Right lobe of liver (tissue), 6 donors: Measurements from ENCODE around the gene TFF1. TPM values are rescaled to one million over a fixed set of nuclear protein-coding genes. Genes with fewer than 3 reads are reported as not detected.

Source experiments
- ATAC-seq, 4 donors: fragments of 200-7000 bp; cut with Tn5 transposase; one replicate each; pipeline ENCODE4 v1.9.1; 2020; ENCODE audit warnings: mild to moderate bottlenecking in 4 of 4, moderate library complexity in 4 of 4
- DNase-seq, 3 donors: peaks; one replicate each; pipeline ENCODE4 v3.0.0-alpha.2; 2020
- H3K27ac ChIP-seq, 3 donors: fragments of 200-600 bp; one replicate each; pipeline ENCODE4 v1.8.0; 2022
- H3K27me3 ChIP-seq, 2 donors: fragments of 200-600 bp; one replicate each; pipeline ENCODE4 v1.8.0; 2022
- H3K36me3 ChIP-seq, 4 donors: fragments of 200-600 bp; sonication (generic) in 1 of 4; one replicate each; pipeline versions ENCODE4 v1.5.1 to v1.8.0; 2017 to 2022; ENCODE audit warnings: control low read depth in 1 of 4
- H3K4me1 ChIP-seq, 4 donors: fragments of 200-600 bp; sonication (generic) in 1 of 4; one replicate each; pipeline versions ENCODE4 v1.5.1 to v1.8.0; 2017 to 2022; ENCODE audit warnings: control low read depth in 1 of 4
- H3K4me3 ChIP-seq, 3 donors: fragments of 200-600 bp; one replicate each; pipeline ENCODE4 v1.8.0; 2022
- H3K9me3 ChIP-seq, 4 donors: fragments of 200-600 bp; sonication (generic) in 1 of 4; one replicate each; pipeline versions ENCODE4 v1.5.1 to v1.8.0; 2017 to 2022; ENCODE audit warnings: control low read depth in 1 of 4
- POLR2A ChIP-seq: fragments of 450-650 bp; IDR thresholded peaks from one replicate; pipeline ENCODE4 v1.6.1; 2017; ENCODE audit warnings: antibody characterized with exemption, mild to moderate bottlenecking
- WGBS: methylation state at CpG from one replicate; pipeline ENCODE4 v1.1.6; 2018; ENCODE audit warnings: low coverage, low lambda C conversion rate; ENCODE audit not compliant: insufficient coverage; ENCODE audit errors: missing lambda C conversion rate; 5-methylcytosine and 5-hydroxymethylcytosine counted together
- intact Hi-C, 2 donors: fragments of 100-400 bp; cut with DNase I; formaldehyde crosslinking; loops; one replicate each; pipeline versions ENCODE4 v1.11.2 to v1.14.1; 2022
- total RNA-seq, 6 experiments: library from RNA; depleted of rRNA in 2 of 6; stranded (reverse); fragments of >200 nt in 2 of 6; fragmentation: NEBNext Ultra II Directional in 3 of 6; extraction: Animal tissue kit (Norgen Biotek cat#: 25700) in 3 of 6; gene quantifications; one replicate each; pipeline versions ENCODE4 v1.1.0 to v1.2.4, GENCODE V29; 2016 to 2023
- TF ChIP-seq, protein P1 (sequence below), 4 donors: fragments of 200-600 bp in 3 of 4; fragments of 450-650 bp in 1 of 4; IDR thresholded peaks; one replicate each; pipeline versions ENCODE4 v1.5.1 to v1.8.0; 2016 to 2022; ENCODE audit warnings: antibody characterized with exemption in 4 of 4, mild to moderate bottlenecking in 2 of 4
- donor health status: DM: no; HTN: yes; CAD: no.
- donor health status: DM: no; HTN: no; CAD: no.
- donor health status: DM: no; HTN: no; CAD: no.
- donor health status: DM: no; HTN: yes; CAD: no.
- donor health status: DM: no; HTN: yes; CAD: no.

TFF1 gene
- total RNA-seq, 6 experiments from 2014 or later, result not detected

DNA sequence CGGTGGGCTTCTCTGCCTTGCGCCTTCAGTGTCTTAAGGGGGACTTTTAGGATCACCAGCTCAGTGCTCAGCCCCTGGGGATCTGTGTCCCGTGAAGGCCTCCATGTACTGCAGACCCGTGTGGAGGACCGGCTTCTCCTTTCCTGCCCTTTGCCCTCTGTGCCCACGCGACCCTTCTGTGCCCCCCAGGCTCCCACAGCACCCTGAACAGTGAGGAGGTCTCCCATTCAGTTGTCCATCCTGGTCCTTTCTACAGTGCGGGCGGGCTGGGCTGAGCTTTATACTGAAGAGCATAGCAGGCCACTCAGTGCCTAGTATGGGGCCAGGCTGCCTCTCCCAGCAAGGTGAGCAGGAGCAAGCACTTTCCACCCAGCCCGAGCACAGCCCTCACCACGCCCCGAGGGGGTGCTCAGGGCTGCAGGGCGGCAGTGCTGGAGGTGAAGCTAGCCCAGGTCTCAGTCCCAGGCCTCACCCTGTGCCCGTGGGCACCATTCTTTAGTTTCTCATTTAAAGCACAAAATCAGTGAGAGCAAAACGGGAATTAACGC, 7.6 kb upstream of the TFF1 start:
- Histone ChIP-seq H3K9me3 (no peaks in the 10 kb centered on the region), H3K27ac (no peak overlapping the region), H3K4me3 (no peak overlapping the region), H3K36me3 (no peaks in the 10 kb centered on the region), H3K4me1 (no peaks in the 10 kb centered on the region), H3K27me3 (no peaks in the 10 kb centered on the region)
- no peak for ATAC-seq
- TF ChIP-seq POLR2A, result no peak
- TF ChIP-seq, protein P1, sequence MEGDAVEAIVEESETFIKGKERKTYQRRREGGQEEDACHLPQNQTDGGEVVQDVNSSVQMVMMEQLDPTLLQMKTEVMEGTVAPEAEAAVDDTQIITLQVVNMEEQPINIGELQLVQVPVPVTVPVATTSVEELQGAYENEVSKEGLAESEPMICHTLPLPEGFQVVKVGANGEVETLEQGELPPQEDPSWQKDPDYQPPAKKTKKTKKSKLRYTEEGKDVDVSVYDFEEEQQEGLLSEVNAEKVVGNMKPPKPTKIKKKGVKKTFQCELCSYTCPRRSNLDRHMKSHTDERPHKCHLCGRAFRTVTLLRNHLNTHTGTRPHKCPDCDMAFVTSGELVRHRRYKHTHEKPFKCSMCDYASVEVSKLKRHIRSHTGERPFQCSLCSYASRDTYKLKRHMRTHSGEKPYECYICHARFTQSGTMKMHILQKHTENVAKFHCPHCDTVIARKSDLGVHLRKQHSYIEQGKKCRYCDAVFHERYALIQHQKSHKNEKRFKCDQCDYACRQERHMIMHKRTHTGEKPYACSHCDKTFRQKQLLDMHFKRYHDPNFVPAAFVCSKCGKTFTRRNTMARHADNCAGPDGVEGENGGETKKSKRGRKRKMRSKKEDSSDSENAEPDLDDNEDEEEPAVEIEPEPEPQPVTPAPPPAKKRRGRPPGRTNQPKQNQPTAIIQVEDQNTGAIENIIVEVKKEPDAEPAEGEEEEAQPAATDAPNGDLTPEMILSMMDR (IDR thresholded peaks at IDR 0.05), result no peak
- 58% methylated on average over 5 of the region's 16 CpGs for WGBS
- intact Hi-C loops, result no loop called here
- peak in 1 of 3 donors; percentile 31 for DNase-seq

DNA sequence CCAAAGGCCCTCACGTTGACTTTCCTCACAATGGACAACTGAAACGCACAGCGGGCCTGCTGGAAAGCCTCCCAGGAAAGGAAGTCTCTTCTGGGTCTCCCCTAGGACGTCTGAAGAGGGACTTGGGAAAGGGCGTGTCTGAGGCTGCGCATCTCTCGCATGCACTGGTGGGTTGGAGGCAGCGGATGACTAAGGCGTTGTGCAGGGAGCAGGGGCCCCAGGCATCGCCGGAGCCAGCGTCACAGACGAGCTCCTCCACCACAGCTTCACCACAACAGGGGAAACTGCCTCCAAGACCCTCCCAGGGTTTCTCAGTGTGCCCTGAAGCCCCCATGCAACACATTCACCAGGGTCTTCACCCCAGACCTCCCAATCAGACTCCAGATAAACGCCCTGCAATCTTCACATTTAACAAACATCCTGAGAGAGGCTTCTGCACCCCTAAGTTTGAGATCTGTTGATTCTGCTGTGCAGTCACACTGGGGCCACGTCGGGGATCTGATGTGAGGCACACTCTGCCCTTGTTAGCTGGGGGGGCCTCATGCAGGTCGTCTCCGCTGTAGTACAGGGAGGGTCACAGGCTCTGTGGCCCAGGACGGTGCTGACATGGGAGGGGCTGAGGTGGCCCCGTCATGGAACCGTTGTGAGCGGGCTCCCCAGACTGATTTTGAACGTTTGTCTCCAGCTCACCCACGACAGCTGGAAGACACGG, 7.0 kb upstream of the TFF1 start:
- ATAC-seq (no peak), DNase-seq (peak in 1 of 3 donors; percentile 25)
- intact Hi-C loops, result no loop called here
- Histone ChIP-seq H3K27me3 (no peaks in the 10 kb centered on the region), H3K36me3 (no peaks in the 10 kb centered on the region), H3K4me1 (no peaks in the 10 kb centered on the region), H3K9me3 (no peaks in the 10 kb centered on the region), H3K4me3 (no peak overlapping the region), H3K27ac (no peak overlapping the region)
- 53% methylated on average over 4 of the region's 25 CpGs for WGBS
- TF ChIP-seq, protein P1 (IDR thresholded peaks at IDR 0.05), result no peak
- no peak for TF ChIP-seq POLR2A

DNA sequence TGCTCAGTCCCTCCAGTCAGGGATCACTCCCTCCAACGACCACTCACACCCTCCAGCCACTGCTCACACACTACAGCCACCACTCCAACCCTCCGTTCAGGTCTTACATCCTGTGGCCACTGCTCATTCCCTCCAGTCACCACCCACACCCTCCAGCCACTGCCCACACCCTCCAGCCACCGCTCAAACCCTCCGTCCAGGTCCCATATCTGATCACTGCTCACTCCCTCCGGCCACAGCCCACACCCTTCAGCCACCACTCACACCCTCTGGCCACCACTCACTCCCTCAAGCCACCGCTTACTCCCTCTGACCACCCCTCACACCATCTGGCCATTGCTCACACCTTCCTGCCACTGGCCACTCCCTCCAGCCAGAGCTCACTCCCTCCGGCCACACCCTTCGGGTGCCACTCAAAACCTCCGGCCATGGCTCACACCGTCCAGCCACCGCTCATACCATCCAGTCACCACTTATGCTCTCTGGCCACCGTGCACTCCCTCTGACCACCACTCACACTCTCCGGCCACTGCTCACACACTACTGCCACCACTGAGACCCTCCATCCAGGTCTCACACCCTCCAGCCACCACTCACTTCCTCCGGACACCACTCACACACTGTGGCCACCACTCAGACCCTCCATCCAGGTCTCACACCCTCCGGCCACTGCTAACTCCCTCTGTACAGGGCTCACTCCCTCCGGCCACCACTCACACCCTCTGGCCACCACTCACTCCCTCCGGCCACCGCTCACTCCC, 4.7 kb upstream of the TFF1 start:
- Histone ChIP-seq H3K4me3 (no peak overlapping the region), H3K27me3 (no peaks in the 10 kb centered on the region), H3K9me3 (no peaks in the 10 kb centered on the region), H3K4me1 (no peaks in the 10 kb centered on the region), H3K27ac (no peak overlapping the region), H3K36me3 (no peaks in the 10 kb centered on the region)
- intact Hi-C loops, result no loop called here
- DNase-seq, result peak in 1 of 3 donors; percentile 30
- WGBS, result 73% methylated on average over 17 of the region's 18 CpGs
- ATAC-seq, result no peak
- no peak for TF ChIP-seq POLR2A

DNA sequence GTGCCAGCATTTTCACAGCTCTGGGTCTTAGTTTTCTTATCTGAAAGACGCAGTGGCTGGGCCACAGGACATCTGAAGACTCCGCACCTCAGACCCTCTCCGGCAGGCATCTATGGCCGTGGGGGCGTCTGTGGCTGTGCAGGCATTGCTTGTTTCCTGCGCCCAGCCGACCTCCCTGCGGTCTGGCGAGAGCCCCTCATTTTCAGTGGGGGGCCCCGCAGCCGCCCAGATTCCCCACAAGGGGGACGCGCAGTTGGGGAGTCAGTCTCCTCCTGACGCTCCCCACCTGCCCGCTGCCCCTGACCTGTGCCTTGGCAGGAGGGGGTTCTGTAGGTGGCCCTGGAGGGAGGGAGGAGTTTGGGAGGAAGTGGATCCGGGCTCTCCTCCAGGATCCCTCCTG, 3.5 kb upstream of the TFF1 start:
- peak in 1 of 3 donors; percentile 54 for DNase-seq
- no peaks in the 10 kb centered on the region for H3K4me1 ChIP-seq
- H3K27ac ChIP-seq, result no peak overlapping the region
- no CpG with 5 or more reads among the region's 16 CpGs for WGBS
- ATAC-seq, result no peak
- no peaks in the 10 kb centered on the region for H3K27me3 ChIP-seq
- H3K4me3 ChIP-seq, result no peak overlapping the region
- no peaks in the 10 kb centered on the region for H3K9me3 ChIP-seq
- H3K36me3 ChIP-seq, result no peaks in the 10 kb centered on the region
- intact Hi-C loops, result no loop called here
- TF ChIP-seq POLR2A, result no peak
- TF ChIP-seq, protein P1 (IDR thresholded peaks at IDR 0.05), result no peak
